Loucy (cell line): ENCODE data around the gene SLC29A3.

ENCODE experiments used
- H2AFZ ChIP-seq: fragments of 200-600 bp; sonication (generic); 2 replicates; pipeline ENCODE4 v1.6.0; 2016; ENCODE audit warnings: antibody characterized with exemption, mild to moderate bottlenecking, low read length, moderate library complexity
- H3F3A ChIP-seq: fragments of 200-600 bp; 2 replicates; pipeline ENCODE4 v1.6.0; 2016; ENCODE audit warnings: antibody characterized with exemption, low read depth, mild to moderate bottlenecking
- H3K27me3 ChIP-seq: fragments of 200-600 bp; sonication (generic); 2 replicates; pipeline ENCODE4 v1.6.1; 2014; ENCODE audit warnings: low read length, mild to moderate bottlenecking; ENCODE audit not compliant: insufficient read depth, poor library complexity, severe bottlenecking
- H3K36me3 ChIP-seq: fragments of 200-600 bp; sonication (generic); 2 replicates; pipeline ENCODE4 v1.6.1; 2016; ENCODE audit warnings: low read length; ENCODE audit not compliant: insufficient read depth
- H3K4me1 ChIP-seq: fragments of 200-600 bp; sonication (generic); 2 replicates; pipeline ENCODE4 v1.5.1; 2014; ENCODE audit warnings: low read length, mild to moderate bottlenecking; ENCODE audit not compliant: insufficient read depth, poor library complexity, severe bottlenecking
- H3K4me2 ChIP-seq: fragments of 200-600 bp; sonication (generic); 2 replicates; pipeline ENCODE4 v1.6.0; 2014; ENCODE audit warnings: antibody characterized with exemption, low read length, low read depth, mild to moderate bottlenecking; ENCODE audit not compliant: poor library complexity, severe bottlenecking
- H3K4me3 ChIP-seq: fragments of 200-600 bp; sonication (generic); 2 replicates; pipeline ENCODE4 v1.5.1; 2014; ENCODE audit warnings: low read length, mild to moderate bottlenecking, mixed read lengths; ENCODE audit not compliant: poor library complexity, severe bottlenecking
- H3K79me2 ChIP-seq: fragments of 200-600 bp; sonication (generic); 2 replicates; pipeline ENCODE4 v1.6.1; 2014; ENCODE audit warnings: low read length; ENCODE audit not compliant: insufficient read depth
- H3K9ac ChIP-seq: fragments of 200-600 bp; sonication (generic); 2 replicates; pipeline ENCODE4 v1.6.0; 2014; ENCODE audit warnings: mild to moderate bottlenecking, low read depth, low read length, moderate library complexity; ENCODE audit not compliant: poor library complexity, severe bottlenecking
- H3K9me2 ChIP-seq: fragments of 200-600 bp; sonication (generic); replicated peaks from 2 replicates; pipeline ENCODE4 v1.6.1; 2016; ENCODE audit warnings: low read depth, low read length, mixed read lengths
- H3K9me3 ChIP-seq: fragments of 200-600 bp; sonication (generic); 2 replicates; pipeline ENCODE4 v1.6.1; 2014; ENCODE audit warnings: mild to moderate bottlenecking, antibody characterized with exemption, low read length, low read depth; ENCODE audit not compliant: insufficient read depth
- H4K20me1 ChIP-seq: fragments of 200-600 bp; sonication (generic); 2 replicates; pipeline ENCODE4 v1.6.0; 2014; ENCODE audit warnings: antibody characterized with exemption, low read length, mild to moderate bottlenecking; ENCODE audit not compliant: insufficient read depth, poor library complexity, severe bottlenecking
- CTCF ChIP-seq: fragments of 200-600 bp; sonication (generic); conservative IDR thresholded peaks from 2 replicates; pipeline ENCODE4 v1.5.1; 2014; ENCODE audit warnings: mild to moderate bottlenecking, antibody characterized with exemption, low read length
- EZH2phosphoT487 ChIP-seq: fragments of 200-600 bp; IDR thresholded peaks from 2 replicates; pipeline ENCODE4 v1.6.1; 2018; ENCODE audit warnings: antibody characterized with exemption, mild to moderate bottlenecking, moderate library complexity, borderline replicate concordance

SLC29A3 gene

GRCh38 chr10:71396084-71396710, 77.1 kb downstream of the SLC29A3 start:
- H3K4me3 ChIP-seq, result peak overlapping the region; percentile 66
- H3K9me3 ChIP-seq, result no peaks in the 10 kb centered on the region
- TF ChIP-seq CTCF (peak; percentile 35), EZH2phosphoT487 (no peak)
- H3K9ac ChIP-seq, result no peak overlapping the region
- no peaks in the 10 kb centered on the region for H4K20me1 ChIP-seq
- no peaks in the 10 kb centered on the region for H3K27me3 ChIP-seq
- no peaks in the 10 kb centered on the region for H3K36me3 ChIP-seq
- H3K4me2 ChIP-seq, result peak overlapping the region; percentile 49
- no peaks in the 10 kb centered on the region for H3K9me2 ChIP-seq
- peaks cover 3% of the 10 kb centered on the region for H3K4me1 ChIP-seq
- no peaks in the 10 kb centered on the region for H3F3A ChIP-seq
- no peaks in the 10 kb centered on the region for H3K79me2 ChIP-seq
- peak overlapping the region; percentile 36; the same call in 1 of the 2 replicates for H2AFZ ChIP-seq

GRCh38 chr10:71396711-71397295, 77.7 kb downstream of the SLC29A3 start, which contains the start of gene CDH23:
Gene CDH23, plus strand, starts transcription at chr10:71396920. Its CDS starts 42,912 bp downstream, at chr10:71439832.
- Histone ChIP-seq H3K79me2 (no peaks in the 10 kb centered on the region), H3K4me2 (peak within 1 kb of the TSS; percentile 49), H3F3A (no peaks in the 10 kb centered on the region), H3K9ac (no peak within 1 kb of the TSS), H3K4me3 (peak within 1 kb of the TSS; percentile 66), H3K27me3 (no peaks in the 10 kb centered on the region), H3K9me2 (no peaks in the 10 kb centered on the region), H2AFZ (peak within 1 kb of the TSS; percentile 36; the same call in 1 of the 2 replicates), H4K20me1 (no peaks in the 10 kb centered on the region), H3K9me3 (no peaks in the 10 kb centered on the region), H3K4me1 (peaks cover 3% of the 10 kb centered on the region), H3K36me3 (no peaks in the 10 kb centered on the region)
- TF ChIP-seq EZH2phosphoT487, result no peak
- no peak for TF ChIP-seq CTCF

GRCh38 chr10:71397296-71398212, 78.5 kb downstream of the SLC29A3 start:
- H3K4me2 ChIP-seq, result no peak overlapping the region

More at GRCh38 chr10:71397296-71398212, 78.5 kb downstream of the SLC29A3 start:
- H3K4me3 ChIP-seq, result no peak overlapping the region
- no peaks in the 10 kb centered on the region for H3K36me3 ChIP-seq
- TF ChIP-seq EZH2phosphoT487 (no peak), CTCF (no peak)
- no peak overlapping the region for H3K9ac ChIP-seq
- no peaks in the 10 kb centered on the region for H3K27me3 ChIP-seq
- peaks cover 3% of the 10 kb centered on the region for H3K4me1 ChIP-seq
- no peaks in the 10 kb centered on the region for H3K9me2 ChIP-seq
- no peaks in the 10 kb centered on the region for H3K9me3 ChIP-seq
- H4K20me1 ChIP-seq, result no peaks in the 10 kb centered on the region
- no peaks in the 10 kb centered on the region for H3F3A ChIP-seq
- H2AFZ ChIP-seq, result no peak overlapping the region
- no peaks in the 10 kb centered on the region for H3K79me2 ChIP-seq
